ENCODE results near the gene TBC1D12.
"Not testable (repeated sequence)": the region's sequence is repeated elsewhere in the genome, so short reads cannot be mapped to it uniquely, and the experiment has no call there.

The TBC1D12 gene

GRCh38 chr10:94383530-94383929 lies 18.8 kb upstream of the TBC1D12 start:
- H3K4me3 ChIP-seq (ENCODE audit: low read length) = no peak overlapping the region
- DNase-seq (ENCODE audit: low read depth) = no peak
- TF ChIP-seq, protein P1, sequence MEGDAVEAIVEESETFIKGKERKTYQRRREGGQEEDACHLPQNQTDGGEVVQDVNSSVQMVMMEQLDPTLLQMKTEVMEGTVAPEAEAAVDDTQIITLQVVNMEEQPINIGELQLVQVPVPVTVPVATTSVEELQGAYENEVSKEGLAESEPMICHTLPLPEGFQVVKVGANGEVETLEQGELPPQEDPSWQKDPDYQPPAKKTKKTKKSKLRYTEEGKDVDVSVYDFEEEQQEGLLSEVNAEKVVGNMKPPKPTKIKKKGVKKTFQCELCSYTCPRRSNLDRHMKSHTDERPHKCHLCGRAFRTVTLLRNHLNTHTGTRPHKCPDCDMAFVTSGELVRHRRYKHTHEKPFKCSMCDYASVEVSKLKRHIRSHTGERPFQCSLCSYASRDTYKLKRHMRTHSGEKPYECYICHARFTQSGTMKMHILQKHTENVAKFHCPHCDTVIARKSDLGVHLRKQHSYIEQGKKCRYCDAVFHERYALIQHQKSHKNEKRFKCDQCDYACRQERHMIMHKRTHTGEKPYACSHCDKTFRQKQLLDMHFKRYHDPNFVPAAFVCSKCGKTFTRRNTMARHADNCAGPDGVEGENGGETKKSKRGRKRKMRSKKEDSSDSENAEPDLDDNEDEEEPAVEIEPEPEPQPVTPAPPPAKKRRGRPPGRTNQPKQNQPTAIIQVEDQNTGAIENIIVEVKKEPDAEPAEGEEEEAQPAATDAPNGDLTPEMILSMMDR (IDR thresholded peaks at IDR 0.05; ENCODE audit: insufficient read depth, low read depth, low read length, missing control alignments) = no peak

DNA sequence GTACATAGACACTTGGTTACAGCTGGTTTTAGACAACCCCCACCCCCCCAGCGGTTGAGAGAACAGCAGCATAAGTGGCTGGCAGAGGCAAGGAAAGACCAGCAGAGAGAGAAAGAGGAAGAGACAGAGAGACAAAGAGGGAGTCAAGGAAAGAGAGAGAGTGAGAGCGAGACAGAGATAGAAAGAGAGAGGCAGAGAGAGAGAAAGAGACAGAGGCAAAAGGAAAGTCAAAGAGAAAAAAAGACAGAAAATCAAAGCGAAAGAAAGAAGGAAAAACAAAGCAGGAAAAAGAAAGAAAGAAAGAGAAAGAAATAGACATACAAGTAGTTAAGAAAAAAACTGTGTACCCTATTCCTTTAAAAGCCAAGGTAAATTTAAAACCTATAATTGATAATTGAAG lies 16.6 kb upstream of the TBC1D12 start:
- not testable (repeated sequence) for DNase-seq (ENCODE audit: low read depth)

GRCh38 chr10:94392117-94392516 lies 10.2 kb upstream of the TBC1D12 start:
- not testable (repeated sequence) for H3K4me3 ChIP-seq (ENCODE audit: low read length)

More for the DNA sequence above, 16.6 kb upstream of the TBC1D12 start:
- not testable (repeated sequence) for H3K4me3 ChIP-seq (ENCODE audit: low read length)

GRCh38 chr10:94397549-94398370 lies 4.6 kb upstream of the TBC1D12 start:
- no peak for DNase-seq (ENCODE audit: low read depth)
- TF ChIP-seq, protein P1 (IDR thresholded peaks at IDR 0.05; ENCODE audit: insufficient read depth, low read depth, low read length, missing control alignments) = no peak
- no peak overlapping the region for H3K4me3 ChIP-seq (ENCODE audit: low read length)

More at GRCh38 chr10:94392117-94392516, 10.2 kb upstream of the TBC1D12 start:
- DNase-seq (ENCODE audit: low read depth) = not testable (repeated sequence)

- no peak for DNase-seq (ENCODE audit: low read depth)
- TF ChIP-seq, protein P1 (IDR thresholded peaks at IDR 0.05; ENCODE audit: insufficient read depth, low read depth, low read length, missing control alignments) = no peak
- H3K4me3 ChIP-seq (ENCODE audit: low read length) = no peak overlapping the region
Measured at GRCh38 chr10:94398762-94399161, 3.6 kb upstream of the TBC1D12 start.

- TF ChIP-seq, protein P1 (IDR thresholded peaks at IDR 0.05; ENCODE audit: insufficient read depth, low read depth, low read length, missing control alignments) = no peak
- peak overlapping the region; percentile 74 for H3K4me3 ChIP-seq (ENCODE audit: low read length)
- DNase-seq (ENCODE audit: low read depth) = peak; percentile 40
Measured at GRCh38 chr10:94402843-94403379, 570 bp downstream of the TBC1D12 start.

GRCh38 chr10:94403380-94404213 lies 1.3 kb downstream of the TBC1D12 start:
- peak; percentile 91 for DNase-seq (ENCODE audit: low read depth)
- peak overlapping the region; percentile 74 for H3K4me3 ChIP-seq (ENCODE audit: low read length)
- TF ChIP-seq, protein P1 (IDR thresholded peaks at IDR 0.05; ENCODE audit: insufficient read depth, low read depth, low read length, missing control alignments) = no peak
